ENCODE results near the gene TP53BP1.

DNA sequence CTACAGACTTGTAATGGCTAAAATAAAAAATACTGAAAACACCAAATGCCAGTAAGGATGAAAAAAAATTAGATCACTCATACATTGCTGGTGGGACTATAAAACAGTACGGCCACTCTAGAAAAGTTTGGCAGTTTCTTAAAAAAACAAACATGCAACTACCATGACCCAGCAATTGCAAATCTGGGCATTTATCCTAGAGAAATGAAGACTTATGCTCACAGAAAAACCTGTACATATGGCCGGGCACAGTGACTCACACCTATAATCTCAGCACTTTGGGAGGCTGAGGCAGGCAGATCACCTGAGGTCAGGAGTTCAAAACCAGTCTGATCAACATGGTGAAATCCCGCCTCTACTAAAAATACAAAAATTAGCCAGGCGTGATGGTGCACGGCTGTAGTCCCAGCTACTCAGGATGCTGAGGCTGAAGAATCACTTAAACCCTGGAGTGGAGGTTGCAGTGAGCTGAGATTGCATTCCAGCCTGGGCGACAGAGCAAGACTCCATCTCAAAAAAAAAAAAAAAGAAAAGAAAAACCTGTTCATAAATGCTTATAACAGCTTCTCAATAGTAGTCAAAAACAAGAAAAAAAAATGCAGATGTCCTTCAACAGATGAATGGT, 5.6 kb downstream of the TP53BP1 start:
- TF ChIP-seq, protein P1, sequence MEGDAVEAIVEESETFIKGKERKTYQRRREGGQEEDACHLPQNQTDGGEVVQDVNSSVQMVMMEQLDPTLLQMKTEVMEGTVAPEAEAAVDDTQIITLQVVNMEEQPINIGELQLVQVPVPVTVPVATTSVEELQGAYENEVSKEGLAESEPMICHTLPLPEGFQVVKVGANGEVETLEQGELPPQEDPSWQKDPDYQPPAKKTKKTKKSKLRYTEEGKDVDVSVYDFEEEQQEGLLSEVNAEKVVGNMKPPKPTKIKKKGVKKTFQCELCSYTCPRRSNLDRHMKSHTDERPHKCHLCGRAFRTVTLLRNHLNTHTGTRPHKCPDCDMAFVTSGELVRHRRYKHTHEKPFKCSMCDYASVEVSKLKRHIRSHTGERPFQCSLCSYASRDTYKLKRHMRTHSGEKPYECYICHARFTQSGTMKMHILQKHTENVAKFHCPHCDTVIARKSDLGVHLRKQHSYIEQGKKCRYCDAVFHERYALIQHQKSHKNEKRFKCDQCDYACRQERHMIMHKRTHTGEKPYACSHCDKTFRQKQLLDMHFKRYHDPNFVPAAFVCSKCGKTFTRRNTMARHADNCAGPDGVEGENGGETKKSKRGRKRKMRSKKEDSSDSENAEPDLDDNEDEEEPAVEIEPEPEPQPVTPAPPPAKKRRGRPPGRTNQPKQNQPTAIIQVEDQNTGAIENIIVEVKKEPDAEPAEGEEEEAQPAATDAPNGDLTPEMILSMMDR (IDR thresholded peaks at IDR 0.05), result no peak
- no peak for TF ChIP-seq POLR2A (IDR thresholded peaks at IDR 0.05)

Data from esophagus squamous epithelium (tissue), 4 donors.